ENCODE measurements around the gene TTC19. TPM values are rescaled to one million over a fixed set of nuclear protein-coding genes. Genes with fewer than 3 reads are reported as not detected.

TTC19 gene
- total RNA-seq, 1 experiment from 2014 or later, result 60.3 TPM

- Histone ChIP-seq H3K79me2 (ENCODE audit: low read length) (peaks cover 80% of the 10 kb centered on the region), H3K27me3 (ENCODE audit: low read length) (no peaks in the 10 kb centered on the region), H3K9ac (ENCODE audit: low read length) (no peak overlapping the region), H3K4me1 (ENCODE audit: low read length) (peaks cover 24% of the 10 kb centered on the region), H3K4me3 (ENCODE audit: low read length) (no peak overlapping the region), H3K9me3 (ENCODE audit: low read length) (peaks cover 5% of the 10 kb centered on the region; the same call in 1 of the 2 replicates), H3K9me2 (replicated peaks; ENCODE audit: insufficient read depth, low read length) (no peaks in the 10 kb centered on the region), H3K4me2 (ENCODE audit: low read depth, low read length, poor library complexity, severe bottlenecking) (no peak overlapping the region), H3K36me3 (ENCODE audit: insufficient read depth, low read length) (peaks cover 77% of the 10 kb centered on the region), H3K27ac (ENCODE audit: low read length) (no peak overlapping the region), H2AFZ (ENCODE audit: low read length) (no peak overlapping the region), H4K20me1 (ENCODE audit: insufficient read depth, low read depth, low read length) (no peaks in the 10 kb centered on the region; the same call in 1 of the 2 replicates)
- DNase-seq, result no peak
These were observed 4.2 kb downstream of the TTC19 start for GRCh38 chr17:16003841-16004240.

- no peak overlapping the region for H2AFZ ChIP-seq (ENCODE audit: low read length)
- H3K9me2 ChIP-seq (replicated peaks; ENCODE audit: insufficient read depth, low read length), result no peaks in the 10 kb centered on the region
- H3K9me3 ChIP-seq (ENCODE audit: low read length), result peaks cover 5% of the 10 kb centered on the region; the same call in 1 of the 2 replicates
- H3K4me3 ChIP-seq (ENCODE audit: low read length), result no peak overlapping the region
- H4K20me1 ChIP-seq (ENCODE audit: insufficient read depth, low read depth, low read length), result no peaks in the 10 kb centered on the region; the same call in 1 of the 2 replicates
- peaks cover 22% of the 10 kb centered on the region for H3K4me1 ChIP-seq (ENCODE audit: low read length)
- H3K9ac ChIP-seq (ENCODE audit: low read length), result no peak overlapping the region
- peaks cover 81% of the 10 kb centered on the region for H3K79me2 ChIP-seq (ENCODE audit: low read length)
- DNase-seq, result no peak
- H3K4me2 ChIP-seq (ENCODE audit: low read depth, low read length, poor library complexity, severe bottlenecking), result no peak overlapping the region
- H3K36me3 ChIP-seq (ENCODE audit: insufficient read depth, low read length), result peaks cover 86% of the 10 kb centered on the region
- H3K27ac ChIP-seq (ENCODE audit: low read length), result no peak overlapping the region
- no peaks in the 10 kb centered on the region for H3K27me3 ChIP-seq (ENCODE audit: low read length)
These were observed 6.0 kb downstream of the TTC19 start for GRCh38 chr17:16005636-16006035.

- H3K36me3 ChIP-seq (ENCODE audit: insufficient read depth, low read length), result peaks cover 81% of the 10 kb centered on the region
- no peak for DNase-seq
- H3K79me2 ChIP-seq (ENCODE audit: low read length), result peaks cover 81% of the 10 kb centered on the region
These were observed 7.8 kb downstream of the TTC19 start for GRCh38 chr17:16007439-16007838.

GRCh38 chr17:16013943-16014407 is 14.4 kb downstream of the TTC19 start:
- H3K4me3 ChIP-seq (ENCODE audit: low read length), result no peak overlapping the region
- no peak overlapping the region for H3K4me2 ChIP-seq (ENCODE audit: low read depth, low read length, poor library complexity, severe bottlenecking)
- H3K9me2 ChIP-seq (replicated peaks; ENCODE audit: insufficient read depth, low read length), result no peaks in the 10 kb centered on the region
- H3K79me2 ChIP-seq (ENCODE audit: low read length), result peaks cover 79% of the 10 kb centered on the region
- no peaks in the 10 kb centered on the region for H3K27me3 ChIP-seq (ENCODE audit: low read length)
- peaks cover 55% of the 10 kb centered on the region for H3K36me3 ChIP-seq (ENCODE audit: insufficient read depth, low read length)
- H3K27ac ChIP-seq (ENCODE audit: low read length), result no peak overlapping the region
- no peaks in the 10 kb centered on the region for H3K4me1 ChIP-seq (ENCODE audit: low read length)
- H3K9ac ChIP-seq (ENCODE audit: low read length), result no peak overlapping the region
- H4K20me1 ChIP-seq (ENCODE audit: insufficient read depth, low read depth, low read length), result peaks cover 8% of the 10 kb centered on the region
- no peak for DNase-seq
- H2AFZ ChIP-seq (ENCODE audit: low read length), result no peak overlapping the region
- H3K9me3 ChIP-seq (ENCODE audit: low read length), result no peaks in the 10 kb centered on the region

More at GRCh38 chr17:16007439-16007838, 7.8 kb downstream of the TTC19 start:
- no peaks in the 10 kb centered on the region for H3K27me3 ChIP-seq (ENCODE audit: low read length)
- H3K4me1 ChIP-seq (ENCODE audit: low read length), result peaks cover 12% of the 10 kb centered on the region
- no peaks in the 10 kb centered on the region for H3K9me3 ChIP-seq (ENCODE audit: low read length)
- H3K4me2 ChIP-seq (ENCODE audit: low read depth, low read length, poor library complexity, severe bottlenecking), result no peak overlapping the region
- H3K27ac ChIP-seq (ENCODE audit: low read length), result 0 out of 2 replicates have a peak overlapping the region, but pooled peaks have one; percentile 36
- H2AFZ ChIP-seq (ENCODE audit: low read length), result no peak overlapping the region
- no peak overlapping the region for H3K9ac ChIP-seq (ENCODE audit: low read length)
- H3K4me3 ChIP-seq (ENCODE audit: low read length), result no peak overlapping the region
- no peaks in the 10 kb centered on the region for H3K9me2 ChIP-seq (replicated peaks; ENCODE audit: insufficient read depth, low read length)
- no peaks in the 10 kb centered on the region; the same call in 1 of the 2 replicates for H4K20me1 ChIP-seq (ENCODE audit: insufficient read depth, low read depth, low read length)

GRCh38 chr17:16019347-16019746 is 19.7 kb downstream of the TTC19 start:
- no peaks in the 10 kb centered on the region for H3K4me1 ChIP-seq (ENCODE audit: low read length)
- H3K27me3 ChIP-seq (ENCODE audit: low read length), result no peaks in the 10 kb centered on the region
- no peak overlapping the region for H3K4me3 ChIP-seq (ENCODE audit: low read length)
- H2AFZ ChIP-seq (ENCODE audit: low read length), result no peak overlapping the region
- H3K9me2 ChIP-seq (replicated peaks; ENCODE audit: insufficient read depth, low read length), result no peaks in the 10 kb centered on the region
- peaks cover 54% of the 10 kb centered on the region for H3K36me3 ChIP-seq (ENCODE audit: insufficient read depth, low read length)
- peaks cover 83% of the 10 kb centered on the region for H3K79me2 ChIP-seq (ENCODE audit: low read length)
- H3K4me2 ChIP-seq (ENCODE audit: low read depth, low read length, poor library complexity, severe bottlenecking), result no peak overlapping the region
- no peaks in the 10 kb centered on the region for H3K9me3 ChIP-seq (ENCODE audit: low read length)
- no peak overlapping the region for H3K27ac ChIP-seq (ENCODE audit: low read length)
- H4K20me1 ChIP-seq (ENCODE audit: insufficient read depth, low read depth, low read length), result peaks cover 8% of the 10 kb centered on the region
- DNase-seq, result no peak
- H3K9ac ChIP-seq (ENCODE audit: low read length), result no peak overlapping the region

- H3K9me3 ChIP-seq (ENCODE audit: low read length), result no peaks in the 10 kb centered on the region
- H3K4me3 ChIP-seq (ENCODE audit: low read length), result no peak overlapping the region
- H2AFZ ChIP-seq (ENCODE audit: low read length), result no peak overlapping the region
- no peak overlapping the region for H3K9ac ChIP-seq (ENCODE audit: low read length)
- DNase-seq, result no peak
- H3K9me2 ChIP-seq (replicated peaks; ENCODE audit: insufficient read depth, low read length), result no peaks in the 10 kb centered on the region
- peaks cover 79% of the 10 kb centered on the region for H3K79me2 ChIP-seq (ENCODE audit: low read length)
- H3K27ac ChIP-seq (ENCODE audit: low read length), result no peak overlapping the region
- no peaks in the 10 kb centered on the region for H3K27me3 ChIP-seq (ENCODE audit: low read length)
- H3K36me3 ChIP-seq (ENCODE audit: insufficient read depth, low read length), result peaks cover 73% of the 10 kb centered on the region
- H4K20me1 ChIP-seq (ENCODE audit: insufficient read depth, low read depth, low read length), result 0 out of 2 replicates have a peak, but pooled peaks cover 7% of the 10 kb centered on the region
- H3K4me2 ChIP-seq (ENCODE audit: low read depth, low read length, poor library complexity, severe bottlenecking), result no peak overlapping the region
- H3K4me1 ChIP-seq (ENCODE audit: low read length), result no peaks in the 10 kb centered on the region
These were observed 24.3 kb downstream of the TTC19 start for GRCh38 chr17:16023881-16024280.

GRCh38 chr17:16025202-16025601 is 25.6 kb downstream of the TTC19 start:
- H3K9me3 ChIP-seq (ENCODE audit: low read length), result no peaks in the 10 kb centered on the region

GRCh38 chr17:16026895-16027294 is 27.3 kb downstream of the TTC19 start:
- Histone ChIP-seq H3K9ac (ENCODE audit: low read length) (no peak overlapping the region), H3K4me2 (ENCODE audit: low read depth, low read length, poor library complexity, severe bottlenecking) (no peak overlapping the region)

More at GRCh38 chr17:16025202-16025601, 25.6 kb downstream of the TTC19 start:
- H3K4me2 ChIP-seq (ENCODE audit: low read depth, low read length, poor library complexity, severe bottlenecking), result no peak overlapping the region
- H3K4me3 ChIP-seq (ENCODE audit: low read length), result no peak overlapping the region
- H3K27me3 ChIP-seq (ENCODE audit: low read length), result no peaks in the 10 kb centered on the region
- no peaks in the 10 kb centered on the region for H3K9me2 ChIP-seq (replicated peaks; ENCODE audit: insufficient read depth, low read length)
- H3K36me3 ChIP-seq (ENCODE audit: insufficient read depth, low read length), result peaks cover 76% of the 10 kb centered on the region
- H3K27ac ChIP-seq (ENCODE audit: low read length), result no peak overlapping the region
- H3K9ac ChIP-seq (ENCODE audit: low read length), result no peak overlapping the region
- no peak overlapping the region for H2AFZ ChIP-seq (ENCODE audit: low read length)
- H4K20me1 ChIP-seq (ENCODE audit: insufficient read depth, low read depth, low read length), result 0 out of 2 replicates have a peak, but pooled peaks cover 7% of the 10 kb centered on the region
- no peaks in the 10 kb centered on the region for H3K4me1 ChIP-seq (ENCODE audit: low read length)
- no peak for DNase-seq
- peaks cover 66% of the 10 kb centered on the region for H3K79me2 ChIP-seq (ENCODE audit: low read length)

More at GRCh38 chr17:16026895-16027294, 27.3 kb downstream of the TTC19 start:
- peaks cover 82% of the 10 kb centered on the region for H3K36me3 ChIP-seq (ENCODE audit: insufficient read depth, low read length)
- H3K79me2 ChIP-seq (ENCODE audit: low read length), result peaks cover 51% of the 10 kb centered on the region
- no peaks in the 10 kb centered on the region for H3K9me3 ChIP-seq (ENCODE audit: low read length)
- H3K4me1 ChIP-seq (ENCODE audit: low read length), result no peaks in the 10 kb centered on the region
- DNase-seq, result no peak
- H2AFZ ChIP-seq (ENCODE audit: low read length), result no peak overlapping the region
- H3K4me3 ChIP-seq (ENCODE audit: low read length), result no peak overlapping the region
- no peaks in the 10 kb centered on the region for H3K27me3 ChIP-seq (ENCODE audit: low read length)
- no peaks in the 10 kb centered on the region for H4K20me1 ChIP-seq (ENCODE audit: insufficient read depth, low read depth, low read length)
- H3K27ac ChIP-seq (ENCODE audit: low read length), result no peak overlapping the region
- no peaks in the 10 kb centered on the region for H3K9me2 ChIP-seq (replicated peaks; ENCODE audit: insufficient read depth, low read length)
